ENCODE measurements around the gene CLMN. TPM values are rescaled to one million over a fixed set of nuclear protein-coding genes. Genes with fewer than 3 reads are reported as not detected.

The CLMN gene
- polyA plus RNA-seq, 1 donor from 2014 or later: 0.57 TPM

- Histone ChIP-seq H3K79me2 (replicated peaks; ENCODE audit: insufficient read depth, low read length) (no peaks in the 10 kb centered on the region), H3K27ac (ENCODE audit: low read length) (no peak overlapping the region), H3F3A (ENCODE audit: insufficient read depth, low read length, poor library complexity, severe bottlenecking) (no peaks in the 10 kb centered on the region), H2AFZ (ENCODE audit: low read depth, low read length) (no peak overlapping the region), H3K27me3 (ENCODE audit: insufficient read depth, low read depth, low read length) (no peaks in the 10 kb centered on the region), H3K4me3 (ENCODE audit: low read length) (no peak overlapping the region), H4K20me1 (ENCODE audit: insufficient read depth) (no peaks in the 10 kb centered on the region), H3K9me2 (ENCODE audit: insufficient read depth, low read length) (no peaks in the 10 kb centered on the region), H3K9ac (ENCODE audit: low read length) (no peak overlapping the region), H3K9me3 (ENCODE audit: low read length) (no peaks in the 10 kb centered on the region), H3K4me2 (ENCODE audit: low read length) (no peak overlapping the region), H3K36me3 (ENCODE audit: insufficient read depth, low read length) (no peaks in the 10 kb centered on the region)
- TF ChIP-seq MXI1 (conservative IDR thresholded peaks at IDR 0.05; ENCODE audit: poor library complexity, severe bottlenecking): no peak
- TF ChIP-seq EP300 (conservative IDR thresholded peaks at IDR 0.05; ENCODE audit: poor library complexity, severe bottlenecking): no peak
- TF ChIP-seq, protein P1, sequence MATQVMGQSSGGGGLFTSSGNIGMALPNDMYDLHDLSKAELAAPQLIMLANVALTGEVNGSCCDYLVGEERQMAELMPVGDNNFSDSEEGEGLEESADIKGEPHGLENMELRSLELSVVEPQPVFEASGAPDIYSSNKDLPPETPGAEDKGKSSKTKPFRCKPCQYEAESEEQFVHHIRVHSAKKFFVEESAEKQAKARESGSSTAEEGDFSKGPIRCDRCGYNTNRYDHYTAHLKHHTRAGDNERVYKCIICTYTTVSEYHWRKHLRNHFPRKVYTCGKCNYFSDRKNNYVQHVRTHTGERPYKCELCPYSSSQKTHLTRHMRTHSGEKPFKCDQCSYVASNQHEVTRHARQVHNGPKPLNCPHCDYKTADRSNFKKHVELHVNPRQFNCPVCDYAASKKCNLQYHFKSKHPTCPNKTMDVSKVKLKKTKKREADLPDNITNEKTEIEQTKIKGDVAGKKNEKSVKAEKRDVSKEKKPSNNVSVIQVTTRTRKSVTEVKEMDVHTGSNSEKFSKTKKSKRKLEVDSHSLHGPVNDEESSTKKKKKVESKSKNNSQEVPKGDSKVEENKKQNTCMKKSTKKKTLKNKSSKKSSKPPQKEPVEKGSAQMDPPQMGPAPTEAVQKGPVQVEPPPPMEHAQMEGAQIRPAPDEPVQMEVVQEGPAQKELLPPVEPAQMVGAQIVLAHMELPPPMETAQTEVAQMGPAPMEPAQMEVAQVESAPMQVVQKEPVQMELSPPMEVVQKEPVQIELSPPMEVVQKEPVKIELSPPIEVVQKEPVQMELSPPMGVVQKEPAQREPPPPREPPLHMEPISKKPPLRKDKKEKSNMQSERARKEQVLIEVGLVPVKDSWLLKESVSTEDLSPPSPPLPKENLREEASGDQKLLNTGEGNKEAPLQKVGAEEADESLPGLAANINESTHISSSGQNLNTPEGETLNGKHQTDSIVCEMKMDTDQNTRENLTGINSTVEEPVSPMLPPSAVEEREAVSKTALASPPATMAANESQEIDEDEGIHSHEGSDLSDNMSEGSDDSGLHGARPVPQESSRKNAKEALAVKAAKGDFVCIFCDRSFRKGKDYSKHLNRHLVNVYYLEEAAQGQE (IDR thresholded peaks at IDR 0.05; ENCODE audit: borderline replicate concordance): no peak
- TF ChIP-seq SMC3 (conservative IDR thresholded peaks at IDR 0.05; ENCODE audit: poor library complexity): no peak
- TF ChIP-seq RAD21 (conservative IDR thresholded peaks at IDR 0.05): no peak
- TF ChIP-seq POLR2AphosphoS5 (IDR thresholded peaks at IDR 0.05): no peak
Observed at GRCh38 chr14:95274279-95274678, 45.4 kb downstream of the CLMN start.

- Histone ChIP-seq H3K9me2 (ENCODE audit: insufficient read depth, low read length) (no peaks in the 10 kb centered on the region), H2AFZ (ENCODE audit: low read depth, low read length) (no peak overlapping the region), H3K79me2 (replicated peaks; ENCODE audit: insufficient read depth, low read length) (no peaks in the 10 kb centered on the region), H3K9ac (ENCODE audit: low read length) (no peak overlapping the region), H3K27me3 (ENCODE audit: insufficient read depth, low read depth, low read length) (no peaks in the 10 kb centered on the region), H3K4me2 (ENCODE audit: low read length) (no peak overlapping the region), H3K9me3 (ENCODE audit: low read length) (no peaks in the 10 kb centered on the region), H3K27ac (ENCODE audit: low read length) (no peak overlapping the region), H3K36me3 (ENCODE audit: insufficient read depth, low read length) (no peaks in the 10 kb centered on the region), H3K4me3 (ENCODE audit: low read length) (no peak overlapping the region), H3F3A (ENCODE audit: insufficient read depth, low read length, poor library complexity, severe bottlenecking) (no peaks in the 10 kb centered on the region), H4K20me1 (ENCODE audit: insufficient read depth) (no peaks in the 10 kb centered on the region)
- no peak for TF ChIP-seq TAF1 (IDR thresholded peaks at IDR 0.05; ENCODE audit: low read depth)
- TF ChIP-seq EP300 (conservative IDR thresholded peaks at IDR 0.05; ENCODE audit: poor library complexity, severe bottlenecking): no peak
- TF ChIP-seq, protein P1 (IDR thresholded peaks at IDR 0.05; ENCODE audit: borderline replicate concordance): no peak
- no peak for TF ChIP-seq POLR2AphosphoS5 (IDR thresholded peaks at IDR 0.05)
Observed at GRCh38 chr14:95273001-95273978, 46.4 kb downstream of the CLMN start.

Measured in neural cell (in vitro differentiated cells).